ENCODE results near the gene PRRG4. TPM values are rescaled to one million over a fixed set of nuclear protein-coding genes. Genes with fewer than 3 reads are reported as not detected.

PRRG4 gene
- total and polyA plus RNA-seq, 2 donors (not counting 3 experiments of a cell fraction or from before 2014, with no cell fraction given): 0.09 TPM; not detected in 1

DNA sequence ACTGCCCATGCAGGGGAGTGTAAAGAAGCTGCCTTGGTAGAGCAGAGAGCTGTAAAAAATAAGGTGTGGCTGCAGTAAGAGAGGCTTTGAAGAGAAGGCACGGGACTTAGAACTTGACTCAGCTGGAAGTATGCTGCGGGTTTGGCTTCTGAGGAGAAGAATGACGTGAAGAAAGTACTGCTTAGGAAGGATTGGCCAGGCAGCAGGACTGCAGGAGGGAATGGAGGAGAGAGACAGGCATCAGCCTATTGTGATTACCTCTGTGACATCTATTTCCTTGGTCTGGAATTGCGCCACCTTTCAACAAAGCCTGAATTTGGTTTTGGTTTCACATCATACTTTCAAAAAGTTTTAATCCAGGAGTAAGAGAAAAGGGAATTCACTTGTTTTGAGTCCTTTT is 22.5 kb downstream of the PRRG4 start:
- H3K27ac ChIP-seq (ENCODE audit: insufficient read depth, low read depth, low read length): no peak overlapping the region
- BruUV-seq (replicated peaks): no TSS peak
- H3K4me1 ChIP-seq (ENCODE audit: control insufficient read depth, extremely low read depth, insufficient read depth, low read length): no peaks in the 10 kb centered on the region
- H3K79me2 ChIP-seq (ENCODE audit: control insufficient read depth, insufficient read depth, low read length): no peaks in the 10 kb centered on the region
- intact Hi-C loops (cut with micrococcal nuclease) (no loop called here), dilution Hi-C loops (cut with MboI; ENCODE audit: extremely low pct_ligation_motif_present, low sequenced_read_pairs) (no loop called here)
- H4K20me1 ChIP-seq (replicated peaks; ENCODE audit: control insufficient read depth, extremely low read depth, insufficient read depth, low read length): no peaks in the 10 kb centered on the region
- H3K27me3 ChIP-seq (ENCODE audit: control insufficient read depth in 2 of 2, insufficient read depth in 2 of 2, low read length in 2 of 2): peaks cover 5 to 13% of the 10 kb centered on the region in 2 experiments
- no peaks in the 10 kb centered on the region for H3K9me3 ChIP-seq (replicated peaks; ENCODE audit: control insufficient read depth, insufficient read depth, low read length)
- no peak overlapping the region for H3K4me3 ChIP-seq (replicated peaks in 1 of 3; ENCODE audit: insufficient read depth in 1 of 3, low read depth in 1 of 3, low read length in 3 of 3)
- TF ChIP-seq CTCF (IDR thresholded peaks at IDR 0.05; ENCODE audit: extremely low read depth in 1 of 2, insufficient read depth in 1 of 2, low read depth in 1 of 2, low read length in 2 of 2) (no peak), MAX (IDR thresholded peaks at IDR 0.05; ENCODE audit: insufficient read depth, insufficient read length) (no peak), JUN (IDR thresholded peaks at IDR 0.05; ENCODE audit: borderline replicate concordance, insufficient read depth, insufficient read length, low read depth) (no peak), POLR2A (IDR thresholded peaks at IDR 0.05; ENCODE audit: low read depth, low read length) (no peak), POLR2AphosphoS5 (IDR thresholded peaks at IDR 0.05; ENCODE audit: insufficient read depth, low read depth, low read length) (no peak), MYC (IDR thresholded peaks at IDR 0.05; ENCODE audit: low read depth, low read length) (no peak), GATA2 (IDR thresholded peaks at IDR 0.05; ENCODE audit: insufficient read depth, insufficient read length, low read depth, low read length) (no peak), EZH2 (IDR thresholded peaks at IDR 0.05; ENCODE audit: borderline replicate concordance, low read depth, low read length, severe bottlenecking) (no peak), FOS (IDR thresholded peaks at IDR 0.05; ENCODE audit: borderline replicate concordance, insufficient read depth, low read length) (no peak)
- H3K9ac ChIP-seq (replicated peaks; ENCODE audit: extremely low read depth, insufficient read depth, low read length): no peak overlapping the region
- H3K36me3 ChIP-seq (ENCODE audit: control insufficient read depth in 2 of 2, extremely low read depth in 1 of 2, insufficient read depth in 2 of 2, low read length in 2 of 2): no peaks in the 10 kb centered on the region
- no peak overlapping the region for H3K4me2 ChIP-seq (ENCODE audit: insufficient read depth, low read length)
- ChIA-PET CTCF (no interaction called here), POLR2A (no interaction called here)
- H2AFZ ChIP-seq (ENCODE audit: low read depth, low read length): no peak overlapping the region
- FAIRE-seq (no peak), DNase-seq (ENCODE audit: low read depth, low spot score) (no peak)
- no peaks in the 10 kb centered on the region for H3K9me1 ChIP-seq (replicated peaks; ENCODE audit: control insufficient read depth, extremely low read depth, insufficient read depth, low read length)
